Measurements from ENCODE around the gene MIF4GD. TPM values are rescaled to one million over a fixed set of nuclear protein-coding genes. Genes with fewer than 3 reads are reported as not detected.
"Not testable (repeated sequence)": the region's sequence is repeated elsewhere in the genome, so short reads cannot be mapped to it uniquely, and the experiment has no call there.

The MIF4GD gene
- total RNA-seq, 3 donors from 2014 or later: 26.2 to 38.7 (median 28.8) TPM

GRCh38 chr17:75261336-75262111 lies 9.5 kb downstream of the MIF4GD start, which contains the start of the genes GGA3 and MRPS7:
GGA3 (minus strand) TSS chr17:75261606; CDS start chr17:75261587, 19 bp downstream.
MRPS7 (plus strand) TSS chr17:75261879; CDS start chr17:75261901, 22 bp downstream.
- no peaks in the 10 kb centered on the region for H3K9me3 ChIP-seq
- H3K27me3 ChIP-seq: no peaks in the 10 kb centered on the region
- peak within 1 kb of the TSS; percentile 97 to 99 for H3K27ac ChIP-seq
- H3K4me3 ChIP-seq: peak within 1 kb of the TSS; percentile 89 to 100 (median 99)
- H3K36me3 ChIP-seq: no peaks in the 10 kb centered on the region
- peaks cover 0 to 12% of the 10 kb centered on the region in 2 donors for H3K4me1 ChIP-seq
- intact Hi-C loops (cut with DNase I; ENCODE audit: low total_unique reads): no loop called here
- peak in 1 of 3 donors; percentile 6 for TF ChIP-seq CTCF (IDR thresholded peaks at IDR 0.05)
- TF ChIP-seq POLR2AphosphoS5 (IDR thresholded peaks at IDR 0.05): peak; percentile 68 to 93 (median 91)
- peak; percentile 59 for TF ChIP-seq POLR2A (IDR thresholded peaks at IDR 0.05)
- peak; percentile 95 to 96 for DNase-seq (ENCODE audit: low spot score in 2 of 2)

GRCh38 chr17:75260641-75261335 lies 10.2 kb downstream of the MIF4GD start:
- intact Hi-C loops (cut with DNase I; ENCODE audit: low total_unique reads): no loop called here
- Histone ChIP-seq H3K4me1 (peaks cover 0 to 12% of the 10 kb centered on the region in 2 donors), H3K36me3 (no peaks in the 10 kb centered on the region)

GRCh38 chr17:75257228-75257627 lies 13.8 kb downstream of the MIF4GD start:
- DNase-seq (ENCODE audit: low spot score in 2 of 2); H3K27ac ChIP-seq; H3K36me3 ChIP-seq; H3K4me3 ChIP-seq; H3K27me3 ChIP-seq; H3K9me3 ChIP-seq; intact Hi-C loops (cut with DNase I; ENCODE audit: low total_unique reads): not testable (repeated sequence)
- peaks cover 0 to 12% of the 10 kb centered on the region in 2 donors for H3K4me1 ChIP-seq

More at GRCh38 chr17:75260641-75261335, 10.2 kb downstream of the MIF4GD start:
- Histone ChIP-seq H3K9me3 (no peaks in the 10 kb centered on the region), H3K27me3 (no peaks in the 10 kb centered on the region), H3K4me3 (peak overlapping the region; percentile 89 to 100 (median 99)), H3K27ac (peak overlapping the region; percentile 97 to 99)
- TF ChIP-seq CTCF (IDR thresholded peaks at IDR 0.05) (no peak), POLR2A (IDR thresholded peaks at IDR 0.05) (no peak), POLR2AphosphoS5 (IDR thresholded peaks at IDR 0.05) (no peak)
- no peak for DNase-seq (ENCODE audit: low spot score in 2 of 2)

- intact Hi-C loops (cut with DNase I; ENCODE audit: low total_unique reads); H3K36me3 ChIP-seq; H3K9me3 ChIP-seq; H3K27me3 ChIP-seq; H3K27ac ChIP-seq; H3K4me3 ChIP-seq; DNase-seq (ENCODE audit: low spot score in 2 of 2): not testable (repeated sequence)
- peaks cover 0 to 12% of the 10 kb centered on the region in 2 donors for H3K4me1 ChIP-seq
Observed at GRCh38 chr17:75255954-75256698, 14.9 kb downstream of the MIF4GD start.

- Histone ChIP-seq H3K9me3 (no peaks in the 10 kb centered on the region), H3K36me3 (no peaks in the 10 kb centered on the region), H3K27ac (no peak overlapping the region), H3K4me1 (peaks cover 0 to 8% of the 10 kb centered on the region in 2 donors), H3K4me3 (no peak overlapping the region), H3K27me3 (no peaks in the 10 kb centered on the region)
- no peak for DNase-seq (ENCODE audit: low spot score in 2 of 2)
- intact Hi-C loops (cut with DNase I; ENCODE audit: low total_unique reads): no loop called here
- TF ChIP-seq POLR2A (IDR thresholded peaks at IDR 0.05) (no peak), POLR2AphosphoS5 (IDR thresholded peaks at IDR 0.05) (no peak), CTCF (IDR thresholded peaks at IDR 0.05) (no peak)
Observed at GRCh38 chr17:75252039-75252816, 18.8 kb downstream of the MIF4GD start.

All from breast epithelium (tissue), 4 donors.